Breast epithelium (tissue), 3 donors: ENCODE measurements around the gene PSEN2.

ENCODE experiments used
- POLR2AphosphoS5 ChIP-seq, 3 donors: sonication (generic); formaldehyde crosslinking; IDR thresholded peaks; one replicate each; pipeline ENCODE4 v1.6.1; 2017; ENCODE audit warnings: antibody characterized with exemption in 3 of 3
- TF ChIP-seq, protein P1 (sequence below), 3 donors: fragments of 450-650 bp; IDR thresholded peaks; one replicate each; pipeline ENCODE4 v1.5.1; 2016 to 2017; ENCODE audit warnings: antibody characterized with exemption in 3 of 3, mild to moderate bottlenecking in 3 of 3, moderate library complexity in 3 of 3

DNA sequence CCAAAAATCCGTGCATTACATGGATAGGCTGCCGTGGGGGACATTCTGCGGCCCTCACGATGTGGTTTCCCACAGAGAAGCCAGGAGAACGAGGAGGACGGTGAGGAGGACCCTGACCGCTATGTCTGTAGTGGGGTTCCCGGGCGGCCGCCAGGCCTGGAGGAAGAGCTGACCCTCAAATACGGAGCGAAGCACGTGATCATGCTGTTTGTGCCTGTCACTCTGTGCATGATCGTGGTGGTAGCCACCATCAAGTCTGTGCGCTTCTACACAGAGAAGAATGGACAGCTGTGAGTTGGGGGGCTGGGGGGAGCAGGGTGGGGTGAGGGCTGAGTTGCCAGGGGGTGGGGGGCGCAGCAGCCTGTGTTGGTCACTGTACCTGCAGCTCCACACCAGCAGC lies 13.2 kb downstream of the PSEN2 start:
- TF ChIP-seq, protein P1, sequence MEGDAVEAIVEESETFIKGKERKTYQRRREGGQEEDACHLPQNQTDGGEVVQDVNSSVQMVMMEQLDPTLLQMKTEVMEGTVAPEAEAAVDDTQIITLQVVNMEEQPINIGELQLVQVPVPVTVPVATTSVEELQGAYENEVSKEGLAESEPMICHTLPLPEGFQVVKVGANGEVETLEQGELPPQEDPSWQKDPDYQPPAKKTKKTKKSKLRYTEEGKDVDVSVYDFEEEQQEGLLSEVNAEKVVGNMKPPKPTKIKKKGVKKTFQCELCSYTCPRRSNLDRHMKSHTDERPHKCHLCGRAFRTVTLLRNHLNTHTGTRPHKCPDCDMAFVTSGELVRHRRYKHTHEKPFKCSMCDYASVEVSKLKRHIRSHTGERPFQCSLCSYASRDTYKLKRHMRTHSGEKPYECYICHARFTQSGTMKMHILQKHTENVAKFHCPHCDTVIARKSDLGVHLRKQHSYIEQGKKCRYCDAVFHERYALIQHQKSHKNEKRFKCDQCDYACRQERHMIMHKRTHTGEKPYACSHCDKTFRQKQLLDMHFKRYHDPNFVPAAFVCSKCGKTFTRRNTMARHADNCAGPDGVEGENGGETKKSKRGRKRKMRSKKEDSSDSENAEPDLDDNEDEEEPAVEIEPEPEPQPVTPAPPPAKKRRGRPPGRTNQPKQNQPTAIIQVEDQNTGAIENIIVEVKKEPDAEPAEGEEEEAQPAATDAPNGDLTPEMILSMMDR (IDR thresholded peaks at IDR 0.05) = no peak
- TF ChIP-seq POLR2AphosphoS5 (IDR thresholded peaks at IDR 0.05) = no peak
